Thyroid gland (tissue), 4 donors: ENCODE results near the gene CERKL.

Experiments used
- POLR2A ChIP-seq, 2 donors: fragments of 450-650 bp; IDR thresholded peaks; one replicate each; pipeline ENCODE4 v1.6.1; 2017; ENCODE audit warnings: antibody characterized with exemption in 2 of 2, mild to moderate bottlenecking in 2 of 2, moderate library complexity in 1 of 2
- TF ChIP-seq, protein P1 (sequence below), 6 experiments: fragments of 200-600 bp in 3 of 6; fragments of 450-650 bp in 3 of 6; sonication (generic) in 3 of 6; IDR thresholded peaks; one replicate each; pipeline ENCODE4 v1.5.1; 2016 to 2019; ENCODE audit warnings: antibody characterized with exemption in 6 of 6, mild to moderate bottlenecking in 2 of 6, inconsistent platforms in 1 of 6, moderate library complexity in 1 of 6

DNA sequence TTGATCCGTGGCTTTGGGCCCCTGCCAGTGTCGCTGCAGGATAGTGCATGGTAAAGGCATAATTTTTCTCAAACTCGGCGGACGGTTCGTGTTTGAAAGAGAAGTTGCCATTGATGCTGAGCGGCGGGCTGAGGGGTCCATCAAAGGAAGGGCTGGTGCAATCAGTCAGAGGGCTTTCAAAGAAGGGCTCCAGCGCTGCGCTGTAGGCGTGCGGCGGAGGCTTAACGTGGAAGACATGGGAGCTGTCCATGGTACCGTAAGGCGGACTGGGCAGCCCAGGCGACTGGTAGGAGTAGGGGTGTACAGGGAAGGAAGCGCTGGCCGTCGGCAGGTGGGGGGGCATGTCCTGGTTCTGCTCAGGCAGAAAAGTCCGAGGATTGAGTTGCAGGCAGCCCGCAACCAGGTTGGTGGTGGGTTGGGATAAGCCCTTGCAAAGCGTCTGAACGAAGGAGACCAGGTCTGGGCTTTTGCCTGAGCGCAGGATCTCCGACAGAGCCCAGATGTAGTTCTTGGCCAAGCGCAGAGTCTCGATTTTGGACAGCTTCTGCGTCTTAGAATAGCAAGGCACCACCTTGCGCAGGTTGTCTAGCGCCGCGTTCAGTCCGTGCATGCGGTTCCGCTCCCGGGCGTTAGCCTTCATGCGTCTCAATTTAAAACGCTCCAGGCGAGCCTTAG is 21.1 kb upstream of the CERKL start:
- TF ChIP-seq, protein P1, sequence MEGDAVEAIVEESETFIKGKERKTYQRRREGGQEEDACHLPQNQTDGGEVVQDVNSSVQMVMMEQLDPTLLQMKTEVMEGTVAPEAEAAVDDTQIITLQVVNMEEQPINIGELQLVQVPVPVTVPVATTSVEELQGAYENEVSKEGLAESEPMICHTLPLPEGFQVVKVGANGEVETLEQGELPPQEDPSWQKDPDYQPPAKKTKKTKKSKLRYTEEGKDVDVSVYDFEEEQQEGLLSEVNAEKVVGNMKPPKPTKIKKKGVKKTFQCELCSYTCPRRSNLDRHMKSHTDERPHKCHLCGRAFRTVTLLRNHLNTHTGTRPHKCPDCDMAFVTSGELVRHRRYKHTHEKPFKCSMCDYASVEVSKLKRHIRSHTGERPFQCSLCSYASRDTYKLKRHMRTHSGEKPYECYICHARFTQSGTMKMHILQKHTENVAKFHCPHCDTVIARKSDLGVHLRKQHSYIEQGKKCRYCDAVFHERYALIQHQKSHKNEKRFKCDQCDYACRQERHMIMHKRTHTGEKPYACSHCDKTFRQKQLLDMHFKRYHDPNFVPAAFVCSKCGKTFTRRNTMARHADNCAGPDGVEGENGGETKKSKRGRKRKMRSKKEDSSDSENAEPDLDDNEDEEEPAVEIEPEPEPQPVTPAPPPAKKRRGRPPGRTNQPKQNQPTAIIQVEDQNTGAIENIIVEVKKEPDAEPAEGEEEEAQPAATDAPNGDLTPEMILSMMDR (IDR thresholded peaks at IDR 0.05), result no peak
- TF ChIP-seq POLR2A (IDR thresholded peaks at IDR 0.05), result no peak
